GM23338 (cell line): ENCODE results near the gene C22orf23. TPM values are rescaled to one million over a fixed set of nuclear protein-coding genes. Genes with fewer than 3 reads are reported as not detected.

Source experiments
- ATAC-seq: fragments of 200-7000 bp; cut with Tn5 transposase; 3 replicates; pipeline ENCODE4 v1.9.1; 2020
- DNase-seq: peaks from one replicate; pipeline ENCODE4 v3.0.0-alpha.2; 2015; ENCODE audit warnings: low spot score
- H2AFZ ChIP-seq: fragments of 200-600 bp; sonication (generic); 2 replicates; pipeline ENCODE4 v1.8.0; 2016; ENCODE audit warnings: antibody characterized with exemption, mild to moderate bottlenecking, moderate library complexity
- H3F3A ChIP-seq: fragments of 200-600 bp; sonication (generic); replicated peaks from 2 replicates; pipeline ENCODE4 v1.8.0; 2017; ENCODE audit warnings: antibody characterized with exemption, mixed run types, low read depth
- H3K27ac ChIP-seq: fragments of 200-600 bp; sonication (generic); 2 replicates; pipeline ENCODE4 v1.6.1; 2016; ENCODE audit warnings: low read depth
- H3K27me3 ChIP-seq: fragments of 200-600 bp; sonication (generic); 2 replicates; pipeline ENCODE4 v1.8.0; 2016; ENCODE audit warnings: mild to moderate bottlenecking, mixed run types, moderate library complexity; ENCODE audit not compliant: insufficient read depth
- H3K36me3 ChIP-seq: fragments of 200-600 bp; sonication (generic); 2 replicates; pipeline ENCODE4 v1.8.0; 2016; ENCODE audit warnings: mild to moderate bottlenecking; ENCODE audit not compliant: insufficient read depth
- H3K4me1 ChIP-seq: fragments of 200-600 bp; sonication (generic); 2 replicates; pipeline ENCODE4 v1.8.0; 2016; ENCODE audit warnings: mild to moderate bottlenecking, moderate library complexity; ENCODE audit not compliant: insufficient read depth
- H3K4me2 ChIP-seq: fragments of 200-600 bp; sonication (generic); 2 replicates; pipeline ENCODE4 v1.7.1; 2017; ENCODE audit warnings: mixed run types
- H3K4me3 ChIP-seq: fragments of 200-600 bp; sonication (generic); 2 replicates; pipeline ENCODE4 v1.6.1; 2016; ENCODE audit warnings: mixed run types
- H3K79me2 ChIP-seq: fragments of 200-600 bp; sonication (generic); replicated peaks from 2 replicates; pipeline ENCODE4 v1.8.0; 2017; ENCODE audit warnings: mild to moderate bottlenecking; ENCODE audit not compliant: insufficient read depth
- H3K9me2 ChIP-seq: fragments of 200-600 bp; sonication (generic); 2 replicates; pipeline ENCODE4 v1.8.0; 2017; ENCODE audit not compliant: insufficient read depth
- H4K20me1 ChIP-seq: fragments of 200-600 bp; sonication (generic); replicated peaks from 2 replicates; pipeline ENCODE4 v1.8.0; 2017; ENCODE audit warnings: mild to moderate bottlenecking; ENCODE audit not compliant: insufficient read depth
- H3K27ac Mint-ChIP-seq: 2 replicates; pipeline ENCODE4 v1.8.0; 2020; ENCODE audit warnings: inconsistent platforms, mild to moderate bottlenecking, moderate library complexity, mixed read lengths
- H3K27me3 Mint-ChIP-seq: 3 replicates; pipeline ENCODE4 v1.8.0; 2022; ENCODE audit warnings: low read depth, mild to moderate bottlenecking, moderate library complexity, mixed read lengths, inconsistent platforms; ENCODE audit not compliant: insufficient read depth, poor library complexity
- H3K36me3 Mint-ChIP-seq: 3 replicates; pipeline ENCODE4 v1.8.0; 2021; ENCODE audit warnings: low read depth, mild to moderate bottlenecking, inconsistent platforms, moderate library complexity, mixed read lengths
- H3K4me1 Mint-ChIP-seq: 3 replicates; pipeline ENCODE4 v1.8.0; 2020; ENCODE audit warnings: mild to moderate bottlenecking, inconsistent platforms, mixed read lengths
- H3K4me3 Mint-ChIP-seq: 3 replicates; pipeline ENCODE4 v1.8.0; 2021; ENCODE audit warnings: moderate library complexity, mild to moderate bottlenecking, inconsistent platforms, mixed read lengths
- H3K9me3 Mint-ChIP-seq: 3 replicates; pipeline ENCODE4 v1.8.0; 2020; ENCODE audit warnings: moderate library complexity, mild to moderate bottlenecking, inconsistent platforms, mixed read lengths
- STAT1 ChIP-seq: IDR thresholded peaks from one replicate; pipeline ENCODE4 v1.6.1; 2016; ENCODE audit warnings: antibody characterized with exemption; ENCODE audit not compliant: unreplicated experiment
- polyA plus RNA-seq: library from polyadenylated mRNA; unstranded; fragments of >200 nt; fragmentation: Nextera tagmentation; extraction: Ambion mirVana; gene quantifications from 2 replicates; pipeline ENCODE4 v1.2.1, GENCODE V29; 2016
- total RNA-seq: library from RNA; depleted of rRNA; stranded (reverse); fragments of >200 nt; shearing (Covaris generic); gene quantifications from 2 replicates; pipeline ENCODE4 v1.2.3, GENCODE V29; 2014
- TF ChIP-seq, protein P1 (sequence below): fragments of 250-450 bp; sonication (Bioruptor Pico); IDR thresholded peaks from 2 replicates; pipeline ENCODE4 v1.5.0; 2020; ENCODE audit warnings: mild to moderate bottlenecking, moderate library complexity
- TF ChIP-seq, protein P2 (sequence below), 2 experiments: fragments of 200-600 bp in 1 of 2; sonication (generic) in 1 of 2; conservative IDR thresholded peaks; 2 replicates each; pipeline versions ENCODE4 v1.5.1 to v1.6.1; 2016 to 2017; ENCODE audit warnings: antibody characterized with exemption in 2 of 2, low read depth in 2 of 2, mild to moderate bottlenecking in 2 of 2, moderate library complexity in 1 of 2
- TF ChIP-seq, protein P3 (sequence below): IDR thresholded peaks from 2 replicates; pipeline ENCODE4 v1.6.1; 2016; ENCODE audit warnings: antibody characterized with exemption

Gene C22orf23
- total and polyA plus RNA-seq, 2 experiments from 2014 or later = 0.38 TPM; not detected in 1

DNA sequence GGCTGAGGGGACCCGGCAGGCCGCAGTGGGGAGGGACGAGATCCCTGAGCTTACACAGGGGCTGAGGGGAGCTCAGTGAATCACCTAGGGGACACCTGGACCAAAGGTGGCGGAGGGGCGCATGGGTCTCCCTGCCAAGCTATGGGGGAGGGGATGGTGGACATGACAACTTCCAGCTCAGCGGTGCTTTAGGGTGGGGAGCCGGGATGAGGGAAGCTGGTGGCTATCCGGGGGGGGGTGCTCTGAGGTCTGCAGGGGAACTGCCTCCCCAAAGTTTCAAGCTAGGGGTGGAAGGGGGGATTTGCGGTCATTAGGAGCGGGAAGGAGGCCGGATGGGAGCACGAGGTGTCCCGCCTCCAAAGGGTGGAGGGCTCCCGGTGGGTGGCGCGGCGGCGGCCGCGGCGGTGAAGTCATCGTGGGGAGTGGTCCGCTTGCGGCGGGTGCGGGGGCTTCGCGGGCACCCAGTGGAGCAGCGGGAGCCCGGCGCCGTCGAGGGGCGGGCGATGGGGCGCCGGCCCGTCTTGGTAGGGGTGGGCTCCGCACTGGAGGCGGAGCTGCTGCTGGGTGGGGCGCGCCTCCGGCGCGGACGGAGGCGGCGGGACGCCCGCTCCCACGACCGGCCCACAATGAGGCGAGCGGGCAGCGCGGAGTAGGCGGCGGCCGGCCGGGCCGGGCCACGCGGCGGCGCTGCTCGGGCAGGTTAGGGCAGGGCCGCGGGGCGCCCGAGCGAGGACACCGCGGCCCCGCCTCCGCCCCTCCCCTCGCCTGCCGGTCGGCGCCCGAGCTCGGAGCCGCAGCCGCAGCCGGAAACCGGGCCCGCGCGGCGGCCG is 47.7 kb downstream of the C22orf23 start, which contains the start of gene MICALL1:
Gene MICALL1, plus strand, starts transcription at position 764 of the 830 bp plus-strand sequence. CDS start 126 bp downstream, outside the sequence.
- H3K4me2 ChIP-seq = peak within 1 kb of the TSS; percentile 89
- peaks cover 20% of the 10 kb centered on the region for H3K4me1 ChIP-seq
- peak within 1 kb of the TSS; percentile 50; the same call in 1 of the 2 replicates for H3K27ac ChIP-seq
- H3K36me3 ChIP-seq = no peaks in the 10 kb centered on the region
- peaks cover 21% of the 10 kb centered on the region for H3F3A ChIP-seq
- Mint-ChIP-seq H3K4me1 (peaks cover 31% of the 10 kb centered on the region), H3K4me3 (peak within 1 kb of the TSS; percentile 77), H3K9me3 (no peaks in the 10 kb centered on the region; the same call in 2 of the 3 replicates), H3K27me3 (peaks cover 12% of the 10 kb centered on the region), H3K36me3 (peaks cover 4% of the 10 kb centered on the region; the same call in 1 of the 3 replicates), H3K27ac (peak within 1 kb of the TSS; percentile 42)
- H4K20me1 ChIP-seq = no peaks in the 10 kb centered on the region; the same call in 1 of the 2 replicates
- no peaks in the 10 kb centered on the region for H3K27me3 ChIP-seq
- ATAC-seq (peak; percentile 77), DNase-seq (peak; percentile 82)
- peak within 1 kb of the TSS; percentile 84 for H2AFZ ChIP-seq
- peaks cover 7% of the 10 kb centered on the region; the same call in 1 of the 2 replicates for H3K9me2 ChIP-seq
- no peaks in the 10 kb centered on the region; the same call in 1 of the 2 replicates for H3K79me2 ChIP-seq
- TF ChIP-seq, protein P1, sequence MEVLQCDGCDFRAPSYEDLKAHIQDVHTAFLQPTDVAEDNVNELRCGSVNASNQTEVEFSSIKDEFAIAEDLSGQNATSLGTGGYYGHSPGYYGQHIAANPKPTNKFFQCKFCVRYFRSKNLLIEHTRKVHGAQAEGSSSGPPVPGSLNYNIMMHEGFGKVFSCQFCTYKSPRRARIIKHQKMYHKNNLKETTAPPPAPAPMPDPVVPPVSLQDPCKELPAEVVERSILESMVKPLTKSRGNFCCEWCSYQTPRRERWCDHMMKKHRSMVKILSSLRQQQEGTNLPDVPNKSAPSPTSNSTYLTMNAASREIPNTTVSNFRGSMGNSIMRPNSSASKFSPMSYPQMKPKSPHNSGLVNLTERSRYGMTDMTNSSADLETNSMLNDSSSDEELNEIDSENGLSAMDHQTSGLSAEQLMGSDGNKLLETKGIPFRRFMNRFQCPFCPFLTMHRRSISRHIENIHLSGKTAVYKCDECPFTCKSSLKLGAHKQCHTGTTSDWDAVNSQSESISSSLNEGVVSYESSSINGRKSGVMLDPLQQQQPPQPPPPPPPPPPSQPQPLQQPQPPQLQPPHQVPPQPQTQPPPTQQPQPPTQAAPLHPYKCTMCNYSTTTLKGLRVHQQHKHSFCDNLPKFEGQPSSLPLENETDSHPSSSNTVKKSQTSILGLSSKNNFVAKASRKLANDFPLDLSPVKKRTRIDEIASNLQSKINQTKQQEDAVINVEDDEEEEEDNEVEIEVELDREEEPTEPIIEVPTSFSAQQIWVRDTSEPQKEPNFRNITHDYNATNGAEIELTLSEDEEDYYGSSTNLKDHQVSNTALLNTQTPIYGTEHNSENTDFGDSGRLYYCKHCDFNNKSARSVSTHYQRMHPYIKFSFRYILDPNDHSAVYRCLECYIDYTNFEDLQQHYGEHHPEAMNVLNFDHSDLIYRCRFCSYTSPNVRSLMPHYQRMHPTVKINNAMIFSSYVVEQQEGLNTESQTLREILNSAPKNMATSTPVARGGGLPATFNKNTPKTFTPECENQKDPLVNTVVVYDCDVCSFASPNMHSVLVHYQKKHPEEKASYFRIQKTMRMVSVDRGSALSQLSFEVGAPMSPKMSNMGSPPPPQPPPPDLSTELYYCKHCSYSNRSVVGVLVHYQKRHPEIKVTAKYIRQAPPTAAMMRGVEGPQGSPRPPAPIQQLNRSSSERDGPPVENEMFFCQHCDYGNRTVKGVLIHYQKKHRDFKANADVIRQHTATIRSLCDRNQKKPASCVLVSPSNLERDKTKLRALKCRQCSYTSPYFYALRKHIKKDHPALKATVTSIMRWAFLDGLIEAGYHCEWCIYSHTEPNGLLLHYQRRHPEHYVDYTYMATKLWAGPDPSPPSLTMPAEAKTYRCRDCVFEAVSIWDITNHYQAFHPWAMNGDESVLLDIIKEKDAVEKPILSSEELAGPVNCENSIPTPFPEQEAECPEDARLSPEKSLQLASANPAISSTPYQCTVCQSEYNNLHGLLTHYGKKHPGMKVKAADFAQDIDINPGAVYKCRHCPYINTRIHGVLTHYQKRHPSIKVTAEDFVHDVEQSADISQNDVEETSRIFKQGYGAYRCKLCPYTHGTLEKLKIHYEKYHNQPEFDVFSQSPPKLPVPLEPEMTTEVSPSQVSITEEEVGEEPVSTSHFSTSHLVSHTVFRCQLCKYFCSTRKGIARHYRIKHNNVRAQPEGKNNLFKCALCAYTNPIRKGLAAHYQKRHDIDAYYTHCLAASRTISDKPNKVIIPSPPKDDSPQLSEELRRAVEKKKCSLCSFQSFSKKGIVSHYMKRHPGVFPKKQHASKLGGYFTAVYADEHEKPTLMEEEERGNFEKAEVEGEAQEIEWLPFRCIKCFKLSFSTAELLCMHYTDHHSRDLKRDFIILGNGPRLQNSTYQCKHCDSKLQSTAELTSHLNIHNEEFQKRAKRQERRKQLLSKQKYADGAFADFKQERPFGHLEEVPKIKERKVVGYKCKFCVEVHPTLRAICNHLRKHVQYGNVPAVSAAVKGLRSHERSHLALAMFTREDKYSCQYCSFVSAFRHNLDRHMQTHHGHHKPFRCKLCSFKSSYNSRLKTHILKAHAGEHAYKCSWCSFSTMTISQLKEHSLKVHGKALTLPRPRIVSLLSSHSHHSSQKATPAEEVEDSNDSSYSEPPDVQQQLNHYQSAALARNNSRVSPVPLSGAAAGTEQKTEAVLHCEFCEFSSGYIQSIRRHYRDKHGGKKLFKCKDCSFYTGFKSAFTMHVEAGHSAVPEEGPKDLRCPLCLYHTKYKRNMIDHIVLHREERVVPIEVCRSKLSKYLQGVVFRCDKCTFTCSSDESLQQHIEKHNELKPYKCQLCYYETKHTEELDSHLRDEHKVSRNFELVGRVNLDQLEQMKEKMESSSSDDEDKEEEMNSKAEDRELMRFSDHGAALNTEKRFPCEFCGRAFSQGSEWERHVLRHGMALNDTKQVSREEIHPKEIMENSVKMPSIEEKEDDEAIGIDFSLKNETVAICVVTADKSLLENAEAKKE (CRISPR knock-in tag) = no peak
- TF ChIP-seq STAT1 = no peak
- TF ChIP-seq, protein P2, sequence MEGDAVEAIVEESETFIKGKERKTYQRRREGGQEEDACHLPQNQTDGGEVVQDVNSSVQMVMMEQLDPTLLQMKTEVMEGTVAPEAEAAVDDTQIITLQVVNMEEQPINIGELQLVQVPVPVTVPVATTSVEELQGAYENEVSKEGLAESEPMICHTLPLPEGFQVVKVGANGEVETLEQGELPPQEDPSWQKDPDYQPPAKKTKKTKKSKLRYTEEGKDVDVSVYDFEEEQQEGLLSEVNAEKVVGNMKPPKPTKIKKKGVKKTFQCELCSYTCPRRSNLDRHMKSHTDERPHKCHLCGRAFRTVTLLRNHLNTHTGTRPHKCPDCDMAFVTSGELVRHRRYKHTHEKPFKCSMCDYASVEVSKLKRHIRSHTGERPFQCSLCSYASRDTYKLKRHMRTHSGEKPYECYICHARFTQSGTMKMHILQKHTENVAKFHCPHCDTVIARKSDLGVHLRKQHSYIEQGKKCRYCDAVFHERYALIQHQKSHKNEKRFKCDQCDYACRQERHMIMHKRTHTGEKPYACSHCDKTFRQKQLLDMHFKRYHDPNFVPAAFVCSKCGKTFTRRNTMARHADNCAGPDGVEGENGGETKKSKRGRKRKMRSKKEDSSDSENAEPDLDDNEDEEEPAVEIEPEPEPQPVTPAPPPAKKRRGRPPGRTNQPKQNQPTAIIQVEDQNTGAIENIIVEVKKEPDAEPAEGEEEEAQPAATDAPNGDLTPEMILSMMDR (conservative IDR thresholded peaks at IDR 0.05; ENCODE audit: low read depth in 2 of 2) = peak in 1 of 2 experiments; percentile 46; a peak in 2 of 4 replicates
- TF ChIP-seq, protein P3, sequence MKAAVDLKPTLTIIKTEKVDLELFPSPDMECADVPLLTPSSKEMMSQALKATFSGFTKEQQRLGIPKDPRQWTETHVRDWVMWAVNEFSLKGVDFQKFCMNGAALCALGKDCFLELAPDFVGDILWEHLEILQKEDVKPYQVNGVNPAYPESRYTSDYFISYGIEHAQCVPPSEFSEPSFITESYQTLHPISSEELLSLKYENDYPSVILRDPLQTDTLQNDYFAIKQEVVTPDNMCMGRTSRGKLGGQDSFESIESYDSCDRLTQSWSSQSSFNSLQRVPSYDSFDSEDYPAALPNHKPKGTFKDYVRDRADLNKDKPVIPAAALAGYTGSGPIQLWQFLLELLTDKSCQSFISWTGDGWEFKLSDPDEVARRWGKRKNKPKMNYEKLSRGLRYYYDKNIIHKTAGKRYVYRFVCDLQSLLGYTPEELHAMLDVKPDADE = no peak
- peak within 1 kb of the TSS; percentile 75 for H3K4me3 ChIP-seq
